Right cardiac atrium (tissue), 5 donors: ENCODE data around the gene WDR20. TPM values are rescaled to one million over a fixed set of nuclear protein-coding genes. Genes with fewer than 3 reads are reported as not detected.

Source experiments
- ATAC-seq, 2 donors: fragments of 200-7000 bp; cut with Tn5 transposase; one replicate each; pipeline versions ENCODE4 v1.8.0 to v1.9.1; 2020; ENCODE audit warnings: moderate library complexity in 2 of 2, mild to moderate bottlenecking in 1 of 2
- DNase-seq, 3 donors: peaks; one replicate each; pipeline ENCODE4 v3.0.0-alpha.2; 2020
- H3K27ac ChIP-seq: one replicate; pipeline ENCODE4 v1.5.1; 2013; ENCODE audit warnings: mild to moderate bottlenecking, low read length, control low read depth, moderate library complexity
- H3K27me3 ChIP-seq: one replicate; pipeline ENCODE4 v1.6.1; 2013; ENCODE audit not compliant: control insufficient read depth, insufficient read depth
- H3K4me1 ChIP-seq: one replicate; pipeline ENCODE4 v1.6.1; 2013; ENCODE audit warnings: low read length; ENCODE audit not compliant: control insufficient read depth, insufficient read depth
- H3K4me3 ChIP-seq: one replicate; pipeline ENCODE4 v1.5.1; 2013; ENCODE audit warnings: low read length, control low read depth
- H3K9me3 ChIP-seq: one replicate; pipeline ENCODE4 v1.6.1; 2013; ENCODE audit warnings: low read length; ENCODE audit not compliant: control insufficient read depth
- WGBS: extraction: QIAGEN DNeasy Blood & Tissue Kit; methylation state at CpG from one replicate; pipeline ENCODE4 v1.1.7; 2013; 5-methylcytosine and 5-hydroxymethylcytosine counted together
- intact Hi-C, 4 donors: fragments of 100-400 bp; cut with DNase I; formaldehyde crosslinking; loops; one replicate each; pipeline versions ENCODE4 v1.11.0 to v1.14.0; 2022 to 2023
- long read RNA-seq, 4 donors: library from polyadenylated mRNA; unstranded; transcript quantifications; one replicate each; pipeline ENCODE4 v2.0.0, GENCODE V29; 2020 to 2021
- polyA plus RNA-seq: library from polyadenylated mRNA; stranded (reverse); fragments of 200-250 nt; gene quantifications from one replicate; pipeline ENCODE4 v1.2.3, GENCODE V29; 2013
- total RNA-seq, 4 donors: library from RNA; stranded (reverse); fragmentation: NEBNext Ultra II Directional; extraction: Animal tissue kit (Norgen Biotek cat#: 25700); gene quantifications; one replicate each; pipeline ENCODE4 v1.2.1, GENCODE V29; 2021
- donor health status: healthy with polysubstance abuse.
- donor health status: DM: no; HTN: yes; CAD: no.
- donor health status: DM: no; HTN: no; CAD: no.
- donor health status: DM: no; HTN: yes; CAD: no; lungs with severe emphysema.
- donor health status: DM: yes; HTN: yes; CAD: no.

WDR20 gene
- total RNA-seq: 10 to 100 TPM; 21.9 to 27.3 (median 22.4) TPM
- 13.2 TPM for polyA plus RNA-seq
- long read RNA-seq, donor 1, transcript WDR20-204 (3 exons, 2,391 nt): major isoform, 15 of 47 reads
- long read RNA-seq, donor 1, transcript WDR20-203 (4 exons, 2,616 nt): minor isoform, 7 of 47 reads
- long read RNA-seq, donor 1, partial matches to known transcripts: 2 of 47 reads
- long read RNA-seq, donor 1, other reads (novel, unspliced or antisense): 17 of 47 reads
- long read RNA-seq, donor 2, partial matches to known transcripts: 1 of 19 reads
- long read RNA-seq, donor 2, other reads (novel, unspliced or antisense): 11 of 19 reads
- long read RNA-seq, donor 3, transcript WDR20-204 (3 exons, 2,391 nt): major isoform, 34 of 95 reads
- long read RNA-seq, donor 3, transcript WDR20-203 (4 exons, 2,616 nt): minor isoform, 8 of 95 reads
- long read RNA-seq, donor 3, partial matches to known transcripts: 5 of 95 reads
- long read RNA-seq, donor 3, other reads (novel, unspliced or antisense): 43 of 95 reads
- long read RNA-seq, donor 4, transcript WDR20-204 (3 exons, 2,391 nt): major isoform, 8 of 22 reads
- long read RNA-seq, donor 4, partial matches to known transcripts: 2 of 22 reads
- long read RNA-seq, donor 4, other reads (novel, unspliced or antisense): 9 of 22 reads

GRCh38 chr14:102139286-102140026, at the start of gene WDR20:
Gene WDR20, plus strand, starts transcription at chr14:102139897. Its CDS starts 27 bp downstream, at chr14:102139924.
- peak within 1 kb of the TSS; percentile 61 for H3K27ac ChIP-seq
- peak within 1 kb of the TSS; percentile 68 for H3K4me3 ChIP-seq
- no peaks in the 10 kb centered on the region for H3K4me1 ChIP-seq
- intact Hi-C loops: no loop called here
- H3K9me3 ChIP-seq: no peaks in the 10 kb centered on the region
- under 1% methylated on average over 64 of the region's 64 CpGs for WGBS
- DNase-seq: peak; percentile 98 to 99 (median 99)
- peak; percentile 99 for ATAC-seq
- no peaks in the 10 kb centered on the region for H3K27me3 ChIP-seq

- ATAC-seq (no peak), DNase-seq (no peak)
- WGBS: 73% methylated on average over 3 of the region's 3 CpGs
- Histone ChIP-seq H3K9me3 (no peaks in the 10 kb centered on the region), H3K27me3 (no peaks in the 10 kb centered on the region), H3K27ac (no peak overlapping the region), H3K4me3 (no peak overlapping the region), H3K4me1 (no peaks in the 10 kb centered on the region)
- intact Hi-C loops: loop anchor here in 2 of 4 donors (10.0 kb wide), 1 partner anchor 46 kb away; no protein-coding TSS in a partner anchor
These were observed 49.0 kb upstream of the WDR20 start for GRCh38 chr14:102090713-102091112.

GRCh38 chr14:102092806-102093205, 46.9 kb upstream of the WDR20 start:
- H3K27me3 ChIP-seq: no peaks in the 10 kb centered on the region
- H3K9me3 ChIP-seq: no peaks in the 10 kb centered on the region
- 93% methylated on average over 10 of the region's 10 CpGs for WGBS
- DNase-seq (no peak), ATAC-seq (no peak)
- H3K27ac ChIP-seq: no peak overlapping the region
- H3K4me3 ChIP-seq: no peak overlapping the region
- intact Hi-C loops: loop anchor here in 2 of 4 donors (10.0 kb wide), 1 partner anchor 48 kb away; no protein-coding TSS in a partner anchor
- H3K4me1 ChIP-seq: peaks cover 3% of the 10 kb centered on the region

- Histone ChIP-seq H3K9me3 (no peaks in the 10 kb centered on the region), H3K4me1 (peaks cover 3% of the 10 kb centered on the region), H3K4me3 (no peak overlapping the region), H3K27me3 (no peaks in the 10 kb centered on the region), H3K27ac (no peak overlapping the region)
- no peak for ATAC-seq
- intact Hi-C loops: loop anchor here in 2 of 4 donors (10.0 kb wide), 1 partner anchor 49 kb away; no protein-coding TSS in a partner anchor
- DNase-seq: peak in 2 of 3 donors; percentile 35 to 65
- 30% methylated on average over 7 of the region's 7 CpGs for WGBS
These were observed 45.6 kb upstream of the WDR20 start for GRCh38 chr14:102094101-102094500.

GRCh38 chr14:102095231-102095870, 44.3 kb upstream of the WDR20 start:
- no peak overlapping the region for H3K27ac ChIP-seq
- H3K4me3 ChIP-seq: no peak overlapping the region
- ATAC-seq: no peak
- DNase-seq: no peak
- H3K9me3 ChIP-seq: no peaks in the 10 kb centered on the region
- intact Hi-C loops: loop anchor here in 2 of 4 donors (5.0 to 10.0 kb wide), 2 partner anchors 33 to 51 kb away; no protein-coding TSS in a partner anchor
- H3K4me1 ChIP-seq: peaks cover 3% of the 10 kb centered on the region
- WGBS: 86% methylated on average over 6 of the region's 6 CpGs
- no peaks in the 10 kb centered on the region for H3K27me3 ChIP-seq

- no peak overlapping the region for H3K4me3 ChIP-seq
- ATAC-seq: peak; percentile 26 to 42
- H3K9me3 ChIP-seq: no peaks in the 10 kb centered on the region
- no peaks in the 10 kb centered on the region for H3K27me3 ChIP-seq
- no peak overlapping the region for H3K27ac ChIP-seq
- intact Hi-C loops: loop anchor here in 2 of 4 donors (5.0 to 10.0 kb wide), 2 partner anchors 34 to 51 kb away; no protein-coding TSS in a partner anchor
- DNase-seq: no peak
- peaks cover 3% of the 10 kb centered on the region for H3K4me1 ChIP-seq
- WGBS: 50% methylated on average over 8 of the region's 8 CpGs
These were observed 43.7 kb upstream of the WDR20 start for GRCh38 chr14:102095871-102096568.

GRCh38 chr14:102096569-102097188, 43.0 kb upstream of the WDR20 start:
- intact Hi-C loops: loop anchor here in 2 of 4 donors (5.0 to 10.0 kb wide), 2 partner anchors 34 to 52 kb away; no protein-coding TSS in a partner anchor
- WGBS: 30% methylated on average over 12 of the region's 12 CpGs

GRCh38 chr14:102097441-102098135, 42.1 kb upstream of the WDR20 start:
- Histone ChIP-seq H3K27me3 (no peaks in the 10 kb centered on the region), H3K9me3 (no peaks in the 10 kb centered on the region), H3K4me1 (peaks cover 3% of the 10 kb centered on the region), H3K27ac (no peak overlapping the region), H3K4me3 (no peak overlapping the region)
- WGBS: 79% methylated on average over 7 of the region's 7 CpGs
- DNase-seq (no peak), ATAC-seq (no peak)
- intact Hi-C loops: loop anchor here in 2 of 4 donors (2.0 to 10.0 kb wide), 3 partner anchors 35 to 53 kb away; no protein-coding TSS in a partner anchor

More at GRCh38 chr14:102096569-102097188, 43.0 kb upstream of the WDR20 start:
- H3K4me1 ChIP-seq: peaks cover 3% of the 10 kb centered on the region
- no peak overlapping the region for H3K27ac ChIP-seq
- H3K9me3 ChIP-seq: no peaks in the 10 kb centered on the region
- DNase-seq: peak; percentile 89 to 96 (median 92)
- H3K27me3 ChIP-seq: no peaks in the 10 kb centered on the region
- peak; percentile 85 to 89 for ATAC-seq
- no peak overlapping the region for H3K4me3 ChIP-seq

GRCh38 chr14:102103062-102103695, 36.5 kb upstream of the WDR20 start:
- Histone ChIP-seq H3K4me3 (no peak overlapping the region), H3K4me1 (no peaks in the 10 kb centered on the region), H3K27ac (no peak overlapping the region), H3K9me3 (no peaks in the 10 kb centered on the region), H3K27me3 (no peaks in the 10 kb centered on the region)
- intact Hi-C loops: no loop called here
- no peak for ATAC-seq
- DNase-seq: no peak
- WGBS: 89% methylated on average over 10 of the region's 10 CpGs
